Stimulated activated CD4-positive, alpha-beta T cell treated with anti-CD3 and anti-CD28 coated beads, Interleukin-1b, Interleukin-23, amount 100 ng/mL, for 24 hours (primary cell): ENCODE data around the gene CIART.
"Not testable (repeated sequence)": the region's sequence is repeated elsewhere in the genome, so short reads cannot be mapped to it uniquely, and the experiment has no call there.

Experiments used
- DNase-seq, 4 experiments: peaks; one replicate each; pipeline ENCODE4 v3.0.0-alpha.2; 2020; ENCODE audit warnings: low read depth in 4 of 4, low spot score in 1 of 4

CIART gene, protein sequence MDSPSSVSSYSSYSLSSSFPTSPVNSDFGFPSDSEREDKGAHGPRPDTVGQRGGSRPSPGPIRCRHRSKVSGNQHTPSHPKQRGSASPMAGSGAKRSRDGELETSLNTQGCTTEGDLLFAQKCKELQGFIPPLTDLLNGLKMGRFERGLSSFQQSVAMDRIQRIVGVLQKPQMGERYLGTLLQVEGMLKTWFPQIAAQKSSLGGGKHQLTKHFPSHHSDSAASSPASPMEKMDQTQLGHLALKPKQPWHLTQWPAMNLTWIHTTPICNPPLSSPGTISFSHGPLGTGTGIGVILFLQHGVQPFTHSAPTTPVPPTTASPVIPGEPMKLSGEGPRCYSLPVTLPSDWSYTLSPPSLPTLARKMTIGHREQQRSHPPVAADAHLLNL

DNA sequence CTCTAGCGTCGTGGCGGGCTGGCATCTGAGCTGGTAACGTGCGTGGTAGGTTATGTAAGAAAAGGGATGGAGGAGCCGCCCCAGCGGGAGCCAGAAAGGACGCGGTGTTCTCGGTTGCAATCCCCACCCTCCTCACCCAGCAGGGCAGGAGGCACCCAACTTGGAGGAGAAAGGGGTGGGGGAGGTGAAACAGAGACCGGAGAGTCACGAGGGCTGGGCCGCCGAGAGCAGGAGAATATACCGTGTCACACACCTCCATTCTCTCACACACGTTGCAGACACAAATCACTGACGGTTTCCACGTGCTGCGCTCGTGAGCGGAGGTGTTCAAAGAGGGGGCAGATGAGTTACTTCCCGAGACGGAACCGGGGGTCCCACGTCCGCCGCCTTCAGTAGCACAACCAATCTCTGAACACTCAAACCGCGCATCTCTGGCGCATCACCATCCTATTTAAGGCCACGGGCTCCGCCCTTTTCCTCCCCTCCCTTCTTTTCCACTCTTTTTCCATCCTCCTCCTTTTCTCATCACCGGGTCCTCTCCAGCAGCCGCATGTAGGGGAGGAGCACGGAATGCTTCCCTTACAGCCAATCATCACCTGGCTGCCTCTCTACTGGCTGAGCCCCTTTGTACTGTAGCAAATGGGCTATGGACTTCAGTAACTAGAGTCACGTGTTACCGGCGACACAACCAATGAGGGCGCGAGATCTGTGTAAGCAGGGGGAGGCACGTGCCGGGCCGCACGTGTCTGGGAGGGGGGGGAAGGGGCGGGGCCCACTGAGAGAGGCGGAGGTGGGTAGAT, at the start of gene CIART:
Gene CIART (plus strand): TSS at position 797 of the 800 bp plus-strand sequence. CDS start 714 bp downstream, outside the sequence.
- peak in 3 of 4 experiments; percentile 41 to 47 (median 44) for DNase-seq

DNA sequence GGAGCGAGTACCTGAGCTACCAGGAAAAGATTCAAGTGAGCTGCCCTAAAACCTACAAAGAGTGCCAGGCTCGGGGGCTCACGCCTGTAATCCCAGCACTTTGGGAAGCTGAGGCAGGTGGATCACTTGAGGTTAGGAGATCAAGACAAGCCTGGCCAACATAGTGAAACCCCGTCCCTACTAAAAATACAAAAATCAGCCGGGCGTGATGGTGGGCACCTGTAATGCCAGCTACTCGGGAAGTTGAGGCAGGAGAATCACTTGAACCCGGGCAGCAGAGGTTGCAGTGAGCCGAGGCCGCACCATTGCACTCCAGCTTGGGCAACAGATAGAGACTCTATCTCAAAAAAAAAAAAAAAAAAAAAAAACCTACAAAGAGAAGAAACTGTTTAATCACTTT, 49.4 kb upstream of the CIART start:
- DNase-seq: not testable (repeated sequence)

- DNase-seq: peak in 2 of 4 experiments; percentile 9 to 34
Measured at GRCh38 chr1:150233359-150234308, 48.7 kb upstream of the CIART start.

DNA sequence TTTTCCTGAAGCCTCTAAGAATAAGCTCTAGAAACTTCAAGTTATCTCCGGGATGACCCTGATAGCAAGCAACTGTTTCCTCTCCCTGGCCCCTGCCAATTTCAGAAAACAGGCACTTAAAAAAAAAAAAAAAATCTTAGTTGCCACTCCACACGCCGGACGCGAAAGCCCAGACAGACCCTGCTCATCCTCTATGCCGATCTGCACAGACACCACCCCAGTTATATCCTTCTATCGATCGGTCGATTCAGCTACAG, 48.1 kb upstream of the CIART start:
- no peak for DNase-seq

- peak; percentile 67 to 90 (median 76) for DNase-seq
Measured at GRCh38 chr1:150234566-150235293, 47.6 kb upstream of the CIART start.

- DNase-seq: peak in 2 of 4 experiments; percentile 4 to 25
Measured at GRCh38 chr1:150235294-150235851, 47.0 kb upstream of the CIART start.

DNA sequence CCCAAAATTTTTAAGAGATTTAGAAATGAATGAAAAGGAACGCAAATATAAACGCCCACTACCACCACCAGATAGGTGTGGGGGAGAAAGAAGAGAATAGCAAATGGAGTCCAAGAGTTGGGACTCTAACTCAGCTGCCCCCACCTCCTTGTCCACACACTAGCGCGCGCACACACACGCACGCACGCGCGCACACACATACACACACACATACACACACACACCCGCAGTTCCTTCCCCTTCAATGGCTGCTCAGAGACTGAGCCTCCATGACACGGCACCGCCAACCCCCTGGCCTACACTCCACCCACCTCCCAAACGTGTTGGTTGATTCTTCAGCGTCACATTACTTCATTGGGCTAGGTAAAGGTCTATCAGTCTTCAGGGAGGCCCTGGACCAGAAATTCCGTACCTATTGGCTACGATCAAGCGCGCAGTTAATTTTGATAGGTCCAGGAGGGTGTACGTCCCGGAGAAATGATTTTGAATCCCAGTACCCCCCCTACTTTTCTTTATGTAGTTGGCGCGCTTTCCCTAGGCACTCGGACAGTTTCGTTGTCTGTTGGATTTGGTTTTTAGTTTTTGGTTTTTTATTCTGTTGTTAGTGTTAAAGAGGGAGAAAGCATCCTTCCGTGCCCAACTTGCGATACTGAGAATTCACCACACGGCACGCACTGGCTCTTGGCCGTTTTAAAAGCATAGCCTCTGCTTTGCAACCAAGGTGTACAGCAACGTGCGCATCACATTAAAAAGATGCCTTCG, 46.3 kb upstream of the CIART start, which contains the start of gene ANP32E:
Gene ANP32E (minus strand): TSS at position 261 of the 762 bp plus-strand sequence. CDS start 326 bp downstream, outside the sequence.
- DNase-seq: peak; percentile 72 to 87 (median 80)

DNA sequence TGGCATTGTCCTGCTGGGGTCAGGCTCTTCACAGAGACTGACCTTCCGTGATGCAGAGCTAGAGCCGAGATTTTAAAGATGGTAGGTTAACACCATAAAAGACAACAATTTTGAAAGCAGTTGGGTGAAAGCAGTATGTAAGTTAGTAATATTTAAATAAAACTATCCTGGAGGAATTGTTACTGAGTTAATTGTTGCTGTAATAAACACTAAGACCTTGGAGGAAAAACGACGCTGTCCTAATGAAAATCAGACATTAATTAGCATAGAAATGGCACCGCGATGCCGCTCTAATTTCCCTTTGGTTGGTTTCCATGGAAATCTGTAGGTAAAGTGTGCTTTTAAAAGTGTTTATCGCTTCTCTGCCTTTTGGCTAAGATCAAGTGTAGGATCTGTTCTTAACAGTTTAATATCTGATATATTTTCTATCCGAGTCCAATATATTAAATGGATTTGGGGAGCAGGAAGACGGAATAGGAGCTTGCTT, 45.7 kb upstream of the CIART start:
- DNase-seq: no peak

- DNase-seq: not testable (repeated sequence)
Measured at GRCh38 chr1:150237176-150237575, 45.2 kb upstream of the CIART start.

GRCh38 chr1:150237746-150238145, 44.6 kb upstream of the CIART start:
- no peak for DNase-seq

- DNase-seq: no peak
Measured at GRCh38 chr1:150243003-150243402, 39.4 kb upstream of the CIART start.

GRCh38 chr1:150249936-150250335, 32.4 kb upstream of the CIART start:
- DNase-seq: no peak

DNA sequence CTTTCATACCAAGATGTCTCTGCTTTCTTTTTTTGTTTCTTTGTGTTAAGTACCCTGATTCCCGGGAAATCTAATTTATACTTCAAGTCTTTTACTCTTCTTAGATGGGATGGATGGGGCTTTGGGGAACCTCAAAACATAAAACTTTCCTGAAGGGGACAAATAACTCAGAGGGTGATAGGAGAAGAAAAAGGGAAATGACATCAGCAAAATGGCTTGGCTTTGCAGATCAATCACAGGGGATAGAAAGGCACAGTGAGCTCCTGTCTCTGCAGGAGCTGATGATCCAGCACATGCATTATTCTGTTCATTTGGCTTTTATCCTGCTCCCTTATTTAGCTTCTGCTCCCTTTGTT, 26.2 kb upstream of the CIART start:
- no peak for DNase-seq

DNA sequence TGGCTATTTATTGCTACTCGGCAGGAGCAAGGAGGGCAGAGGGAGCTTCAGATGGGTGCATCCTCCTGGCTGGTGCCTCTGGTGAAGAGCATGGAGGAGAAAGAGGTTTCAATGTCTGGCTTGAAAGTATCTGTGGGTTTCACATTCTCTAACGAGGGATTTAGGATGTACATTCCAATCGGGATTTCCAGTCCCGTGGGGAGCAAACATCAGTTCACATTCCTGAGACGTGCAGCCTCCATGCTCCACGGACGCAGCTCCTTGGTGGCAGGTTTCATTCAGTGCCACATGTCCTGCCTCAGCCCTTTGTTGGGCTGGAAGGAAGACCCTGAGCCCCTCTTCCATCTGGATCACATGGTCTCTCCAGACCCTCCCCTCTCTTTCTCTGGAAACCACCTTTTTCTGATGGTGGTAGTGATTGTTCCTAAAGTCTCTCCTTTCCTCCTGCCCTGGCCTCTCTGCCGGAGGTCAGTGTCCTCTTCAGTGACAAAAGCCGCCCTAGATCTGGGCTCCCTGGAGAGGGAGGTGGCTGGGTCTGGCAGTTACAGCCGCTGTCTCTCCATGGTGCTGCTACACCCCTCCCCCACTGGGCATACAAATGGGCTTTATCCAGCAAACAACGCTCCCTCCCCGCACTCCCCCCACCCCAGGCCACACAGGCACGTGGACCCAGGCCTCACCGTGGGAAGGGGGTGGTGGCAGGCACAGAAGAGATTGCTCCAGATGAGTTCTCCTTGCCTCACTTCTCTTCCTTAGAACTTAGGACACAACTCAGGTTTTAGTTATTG, 25.6 kb upstream of the CIART start:
- no peak for DNase-seq

GRCh38 chr1:150257624-150258585, 24.4 kb upstream of the CIART start, which contains the start of gene CA14:
Gene CA14 (plus strand): TSS chr1:150257774. CDS start chr1:150258129, 355 bp downstream.
- DNase-seq: no peak

DNA sequence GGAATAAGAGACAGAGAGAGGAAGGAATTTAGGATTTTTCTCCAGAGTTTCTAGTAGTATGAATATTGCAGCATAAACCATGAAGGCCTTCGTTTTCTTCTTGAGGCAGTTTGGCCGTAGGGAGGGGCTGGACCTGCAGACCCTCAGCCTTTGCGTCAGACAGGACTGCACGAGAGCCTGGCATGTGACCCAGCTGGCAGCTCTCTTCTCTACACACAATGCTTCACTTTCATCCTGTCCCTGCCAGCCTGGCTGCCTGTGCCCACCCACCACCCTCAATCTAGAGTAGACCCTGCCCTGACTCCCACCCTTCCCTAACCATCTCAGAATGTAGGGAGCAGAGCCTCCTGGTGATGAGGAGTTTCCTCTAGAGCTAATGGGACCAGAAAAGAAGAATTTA, 23.1 kb upstream of the CIART start:
- no peak for DNase-seq
